NB4 (cell line): Measurements from ENCODE around the gene GCSH.

Experiments used
- DNase-seq: peaks from one replicate; pipeline ENCODE4 v3.0.0; 2010; ENCODE audit warnings: low read depth
- H3K4me3 ChIP-seq: one replicate; pipeline ENCODE4 v1.5.1; 2011; ENCODE audit warnings: mild to moderate bottlenecking, low read depth, low read length, moderate library complexity
- CTCF ChIP-seq: IDR thresholded peaks from one replicate; pipeline ENCODE4 v1.5.1; 2012; ENCODE audit warnings: low read depth, low read length
- MYC ChIP-seq: IDR thresholded peaks from 2 replicates; pipeline ENCODE4 v1.6.1; 2011; ENCODE audit warnings: low read depth, low read length
- POLR2A ChIP-seq: IDR thresholded peaks from 2 replicates; pipeline ENCODE4 v1.6.1; 2011; ENCODE audit warnings: mild to moderate bottlenecking; ENCODE audit not compliant: insufficient read length; ENCODE audit errors: extremely low read depth
- TF ChIP-seq, protein P1 (sequence below): IDR thresholded peaks from 2 replicates; pipeline ENCODE4 v1.6.1; 2011; ENCODE audit warnings: low read depth, low read length

GCSH gene

DNA sequence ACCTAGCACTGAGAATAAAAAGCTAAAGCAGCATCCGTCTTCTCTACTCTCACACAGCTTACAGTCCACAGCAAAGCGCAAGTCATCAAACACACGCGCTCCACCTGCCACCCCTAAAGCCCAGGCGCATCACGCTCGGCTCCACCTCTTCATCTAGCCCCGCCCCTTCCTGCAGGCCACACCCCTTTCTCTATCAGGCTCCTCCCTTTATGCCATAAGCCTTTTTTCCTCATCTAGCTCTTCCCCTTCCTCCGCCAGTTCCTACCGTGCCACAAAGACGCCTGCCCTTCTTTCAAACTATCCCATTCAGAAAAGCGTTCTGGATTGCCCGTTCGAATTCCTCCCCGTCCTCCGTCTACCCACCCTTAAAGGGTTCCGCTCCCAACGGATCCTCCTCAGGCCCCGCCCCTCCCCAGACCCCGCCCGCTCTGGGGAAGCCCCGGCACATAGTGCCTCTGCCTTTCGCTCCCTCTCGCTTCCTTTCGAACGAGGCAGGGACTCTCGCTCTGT is 19.6 kb downstream of the GCSH start:
- peak overlapping the region; percentile 82 for H3K4me3 ChIP-seq
- TF ChIP-seq CTCF (no peak), MYC (peak; percentile 45; the same call in 1 of the 2 replicates), POLR2A (no peak)
- TF ChIP-seq, protein P1, sequence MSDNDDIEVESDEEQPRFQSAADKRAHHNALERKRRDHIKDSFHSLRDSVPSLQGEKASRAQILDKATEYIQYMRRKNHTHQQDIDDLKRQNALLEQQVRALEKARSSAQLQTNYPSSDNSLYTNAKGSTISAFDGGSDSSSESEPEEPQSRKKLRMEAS = peak; percentile 46
- DNase-seq = peak; percentile 85

- H3K4me3 ChIP-seq = no peak overlapping the region
- TF ChIP-seq CTCF = no peak
- TF ChIP-seq, protein P1 = no peak
- TF ChIP-seq POLR2A = no peak
- no peak for TF ChIP-seq MYC
- no peak for DNase-seq
Measured at GRCh38 chr16:81073560-81074330, 22.4 kb downstream of the GCSH start.

GRCh38 chr16:81071805-81072204 is 24.4 kb downstream of the GCSH start:
- H3K4me3 ChIP-seq = no peak overlapping the region
- TF ChIP-seq POLR2A (no peak), CTCF (no peak), MYC (no peak)
- TF ChIP-seq, protein P1 = no peak
- DNase-seq = peak; percentile 76

GRCh38 chr16:81070979-81071378 is 25.2 kb downstream of the GCSH start:
- TF ChIP-seq, protein P1 = no peak
- TF ChIP-seq MYC (no peak), POLR2A (no peak), CTCF (no peak)
- DNase-seq = no peak
- H3K4me3 ChIP-seq = no peak overlapping the region

- TF ChIP-seq, protein P1 = no peak
- TF ChIP-seq MYC = no peak
- TF ChIP-seq CTCF = no peak
- no peak for TF ChIP-seq POLR2A
- DNase-seq = no peak
- no peak overlapping the region for H3K4me3 ChIP-seq
Measured at GRCh38 chr16:81069063-81069462, 27.1 kb downstream of the GCSH start.
